ENCODE results near the gene MAP6. TPM values are rescaled to one million over a fixed set of nuclear protein-coding genes. Genes with fewer than 3 reads are reported as not detected.

MAP6 gene
- total RNA-seq, 1 experiment from 2014 or later: not detected

DNA sequence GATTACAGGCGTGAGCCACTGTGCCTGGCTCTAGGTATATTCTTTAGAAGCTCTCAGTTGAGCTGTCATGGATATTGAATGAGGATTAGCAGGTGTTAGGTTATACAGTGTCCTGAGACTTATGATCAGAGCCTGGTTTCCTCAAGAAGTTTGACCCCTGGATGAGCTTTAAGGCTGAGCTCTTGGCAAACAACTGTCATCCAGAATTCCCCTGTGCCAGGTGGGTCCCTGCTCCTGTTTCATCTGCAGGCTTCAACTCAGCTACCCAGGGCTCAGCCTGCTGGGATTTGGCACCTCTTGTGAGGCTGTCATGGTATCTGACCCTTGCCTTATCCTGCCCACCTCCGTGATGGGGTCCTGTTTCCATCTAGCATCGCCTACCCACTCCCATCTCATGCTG is 82.4 kb downstream of the MAP6 start:
- H3K36me3 ChIP-seq (ENCODE audit: control insufficient read depth in 1 of 2, insufficient read depth in 2 of 2, low read length in 2 of 2): no peaks in the 10 kb centered on the region
- H3K79me2 ChIP-seq (ENCODE audit: insufficient read depth, low read length): no peaks in the 10 kb centered on the region
- H3K27me3 ChIP-seq (ENCODE audit: insufficient read depth, low read length): no peaks in the 10 kb centered on the region
- no peaks in the 10 kb centered on the region for H3K9me2 ChIP-seq (ENCODE audit: insufficient read depth)
- H3K9ac ChIP-seq (ENCODE audit: low read length): no peak overlapping the region
- BruUV-seq (replicated peaks): no TSS peak
- DNase-seq (ENCODE audit: low read depth, low spot score) (no peak), ATAC-seq (no peak)
- H4K20me1 ChIP-seq (ENCODE audit: insufficient read depth): no peaks in the 10 kb centered on the region
- no peak overlapping the region for H3K4me2 ChIP-seq (ENCODE audit: low read length)
- no peak overlapping the region for H3K27ac ChIP-seq (ENCODE audit: low read depth, low read length)
- RAD21 ChIA-PET (ENCODE audit: low non-redundant PET in 1 of 2, low total read pairs in 2 of 2, uncharacterized antibody in 2 of 2, unreplicated experiment in 2 of 2): no interaction called here
- no peaks in the 10 kb centered on the region for H3K9me3 ChIP-seq (ENCODE audit: control insufficient read depth in 1 of 2, insufficient read depth in 1 of 2, low read depth in 1 of 2, low read length in 2 of 2)
- H3K4me3 ChIP-seq (replicated peaks in 1 of 2; ENCODE audit: low read depth in 1 of 2, low read length in 2 of 2): no peak overlapping the region
- intact Hi-C loops (cut with micrococcal nuclease): no loop called here
- no peaks in the 10 kb centered on the region for H3K4me1 ChIP-seq (ENCODE audit: control insufficient read depth in 1 of 2, insufficient read depth in 2 of 2, low read length in 2 of 2)
- POLR2A ChIA-PET: interaction anchor here (0.7 kb wide), 1 partner anchor 118 kb away, joined by 3 read pairs; no protein-coding TSS in a partner anchor
- TF ChIP-seq SP1 (IDR thresholded peaks at IDR 0.05; ENCODE audit: low read depth) (no peak), EZH2phosphoT487 (IDR thresholded peaks at IDR 0.05; ENCODE audit: borderline replicate concordance) (no peak), EGR1 (IDR thresholded peaks at IDR 0.05; ENCODE audit: low read depth) (no peak), CEBPB (IDR thresholded peaks at IDR 0.05; ENCODE audit: low read depth) (no peak), POLR2A (IDR thresholded peaks at IDR 0.05; ENCODE audit: borderline replicate concordance, extremely low read depth, insufficient read depth, insufficient read length) (no peak)
- CTCF ChIA-PET: interaction anchor here (1.3 kb wide), 1 partner anchor 11 kb away, joined by 6 read pairs; no protein-coding TSS in a partner anchor
- H2AFZ ChIP-seq (ENCODE audit: low read depth, low read length, poor library complexity, severe bottlenecking): no peak overlapping the region

DNA sequence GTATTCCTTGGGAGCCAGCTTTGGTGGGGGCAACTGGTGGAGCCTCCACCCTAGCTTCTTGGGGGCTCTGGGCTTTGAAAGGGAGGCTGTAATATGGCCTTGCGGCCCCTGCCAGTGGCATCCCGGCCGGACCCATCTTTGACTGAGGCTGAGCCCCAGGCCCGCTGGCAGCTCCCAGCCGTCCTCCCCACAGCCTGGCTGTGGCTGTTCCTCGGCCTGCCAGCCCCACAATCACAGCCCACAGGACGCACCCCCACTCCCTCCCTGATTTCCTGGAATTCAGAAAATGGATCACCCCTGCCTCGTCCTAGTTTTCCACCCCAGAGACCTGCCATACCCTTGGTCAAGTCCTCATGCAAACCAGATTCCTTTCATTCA is 83.6 kb downstream of the MAP6 start:
- CTCF ChIA-PET: interaction anchor here (1.3 kb wide), 1 partner anchor 12 kb away, joined by 3 read pairs; no protein-coding TSS in a partner anchor
- ATAC-seq (no peak), DNase-seq (ENCODE audit: low read depth, low spot score) (no peak)
- Histone ChIP-seq H3K4me3 (replicated peaks in 1 of 2; ENCODE audit: low read depth in 1 of 2, low read length in 2 of 2) (no peak overlapping the region), H4K20me1 (ENCODE audit: insufficient read depth) (no peaks in the 10 kb centered on the region), H3K4me1 (ENCODE audit: control insufficient read depth in 1 of 2, insufficient read depth in 2 of 2, low read length in 2 of 2) (no peaks in the 10 kb centered on the region), H2AFZ (ENCODE audit: low read depth, low read length, poor library complexity, severe bottlenecking) (no peak overlapping the region), H3K4me2 (ENCODE audit: low read length) (no peak overlapping the region), H3K9me3 (ENCODE audit: control insufficient read depth in 1 of 2, insufficient read depth in 1 of 2, low read depth in 1 of 2, low read length in 2 of 2) (no peaks in the 10 kb centered on the region), H3K27ac (ENCODE audit: low read depth, low read length) (no peak overlapping the region), H3K36me3 (ENCODE audit: control insufficient read depth in 1 of 2, insufficient read depth in 2 of 2, low read length in 2 of 2) (no peaks in the 10 kb centered on the region), H3K9ac (ENCODE audit: low read length) (no peak overlapping the region), H3K27me3 (ENCODE audit: insufficient read depth, low read length) (no peaks in the 10 kb centered on the region), H3K9me2 (ENCODE audit: insufficient read depth) (no peaks in the 10 kb centered on the region), H3K79me2 (ENCODE audit: insufficient read depth, low read length) (no peaks in the 10 kb centered on the region)
- RAD21 ChIA-PET (ENCODE audit: low non-redundant PET in 1 of 2, low total read pairs in 2 of 2, uncharacterized antibody in 2 of 2, unreplicated experiment in 2 of 2): no interaction called here
- no peak for TF ChIP-seq SIN3A (IDR thresholded peaks at IDR 0.05; ENCODE audit: low read depth)
- TF ChIP-seq, protein P1, sequence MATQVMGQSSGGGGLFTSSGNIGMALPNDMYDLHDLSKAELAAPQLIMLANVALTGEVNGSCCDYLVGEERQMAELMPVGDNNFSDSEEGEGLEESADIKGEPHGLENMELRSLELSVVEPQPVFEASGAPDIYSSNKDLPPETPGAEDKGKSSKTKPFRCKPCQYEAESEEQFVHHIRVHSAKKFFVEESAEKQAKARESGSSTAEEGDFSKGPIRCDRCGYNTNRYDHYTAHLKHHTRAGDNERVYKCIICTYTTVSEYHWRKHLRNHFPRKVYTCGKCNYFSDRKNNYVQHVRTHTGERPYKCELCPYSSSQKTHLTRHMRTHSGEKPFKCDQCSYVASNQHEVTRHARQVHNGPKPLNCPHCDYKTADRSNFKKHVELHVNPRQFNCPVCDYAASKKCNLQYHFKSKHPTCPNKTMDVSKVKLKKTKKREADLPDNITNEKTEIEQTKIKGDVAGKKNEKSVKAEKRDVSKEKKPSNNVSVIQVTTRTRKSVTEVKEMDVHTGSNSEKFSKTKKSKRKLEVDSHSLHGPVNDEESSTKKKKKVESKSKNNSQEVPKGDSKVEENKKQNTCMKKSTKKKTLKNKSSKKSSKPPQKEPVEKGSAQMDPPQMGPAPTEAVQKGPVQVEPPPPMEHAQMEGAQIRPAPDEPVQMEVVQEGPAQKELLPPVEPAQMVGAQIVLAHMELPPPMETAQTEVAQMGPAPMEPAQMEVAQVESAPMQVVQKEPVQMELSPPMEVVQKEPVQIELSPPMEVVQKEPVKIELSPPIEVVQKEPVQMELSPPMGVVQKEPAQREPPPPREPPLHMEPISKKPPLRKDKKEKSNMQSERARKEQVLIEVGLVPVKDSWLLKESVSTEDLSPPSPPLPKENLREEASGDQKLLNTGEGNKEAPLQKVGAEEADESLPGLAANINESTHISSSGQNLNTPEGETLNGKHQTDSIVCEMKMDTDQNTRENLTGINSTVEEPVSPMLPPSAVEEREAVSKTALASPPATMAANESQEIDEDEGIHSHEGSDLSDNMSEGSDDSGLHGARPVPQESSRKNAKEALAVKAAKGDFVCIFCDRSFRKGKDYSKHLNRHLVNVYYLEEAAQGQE (IDR thresholded peaks at IDR 0.05; ENCODE audit: low read depth): no peak
- no peak for TF ChIP-seq RAD21 (IDR thresholded peaks at IDR 0.05; ENCODE audit: low read depth)
- no peak for TF ChIP-seq SP1 (IDR thresholded peaks at IDR 0.05; ENCODE audit: low read depth)
- TF ChIP-seq TCF7L2 (IDR thresholded peaks at IDR 0.05; ENCODE audit: borderline replicate concordance, extremely low read depth, insufficient read depth, insufficient read length): no peak
- TF ChIP-seq POLR2A (IDR thresholded peaks at IDR 0.05; ENCODE audit: borderline replicate concordance, extremely low read depth, insufficient read depth, insufficient read length): no peak
- TF ChIP-seq EGR1 (IDR thresholded peaks at IDR 0.05; ENCODE audit: low read depth): no peak
- TF ChIP-seq ELF1 (IDR thresholded peaks at IDR 0.05; ENCODE audit: borderline replicate concordance, low read depth): no peak
- TF ChIP-seq YY1 (IDR thresholded peaks at IDR 0.05; ENCODE audit: extremely low read depth, insufficient replicate concordance, low read depth, low read length): no peak
- TF ChIP-seq, protein P2, sequence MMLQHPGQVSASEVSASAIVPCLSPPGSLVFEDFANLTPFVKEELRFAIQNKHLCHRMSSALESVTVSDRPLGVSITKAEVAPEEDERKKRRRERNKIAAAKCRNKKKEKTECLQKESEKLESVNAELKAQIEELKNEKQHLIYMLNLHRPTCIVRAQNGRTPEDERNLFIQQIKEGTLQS (IDR thresholded peaks at IDR 0.05): no peak
- TF ChIP-seq, protein P3, sequence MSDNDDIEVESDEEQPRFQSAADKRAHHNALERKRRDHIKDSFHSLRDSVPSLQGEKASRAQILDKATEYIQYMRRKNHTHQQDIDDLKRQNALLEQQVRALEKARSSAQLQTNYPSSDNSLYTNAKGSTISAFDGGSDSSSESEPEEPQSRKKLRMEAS (IDR thresholded peaks at IDR 0.05): no peak
- no peak for TF ChIP-seq ZNF274 (IDR thresholded peaks at IDR 0.05; ENCODE audit: low read depth, low read length)
- intact Hi-C loops (cut with micrococcal nuclease): no loop called here
- no TSS peak for BruUV-seq (replicated peaks)
- POLR2A ChIA-PET: no interaction called here
